HCT116 (cell line): ENCODE measurements around the gene HSPB7. TPM values are rescaled to one million over a fixed set of nuclear protein-coding genes. Genes with fewer than 3 reads are reported as not detected.

ENCODE experiments used
- ATAC-seq: fragments of 200-7000 bp; cut with Tn5 transposase; 2 replicates; pipeline ENCODE4 v1.9.1; 2020; ENCODE audit warnings: mild to moderate bottlenecking, moderate library complexity
- BruUV-seq: library from RNA; stranded (reverse); fragments of 400-500 nt; replicated peaks from 2 replicates; lab custom pipeline; 2021; lab: Mats Ljungman, UMichigan
- CTCF ChIA-PET: fragments of 300-600 bp; sonication (Branson Sonifier 250); formaldehyde crosslinking; loops from one replicate; lab custom pipeline; 2021; ENCODE audit warnings: antibody characterized with exemption; lab: Charles Lee
- POLR2A ChIA-PET: fragments of 300-600, 350-600 bp; sonication (Branson Sonifier 250); formaldehyde crosslinking; loops from one replicate; lab custom pipeline; 2021; ENCODE audit warnings: antibody characterized with exemption; lab: Charles Lee
- RAD21 ChIA-PET, 2 experiments: fragments of 300-600 bp; sonication (Branson Sonifier 250); formaldehyde crosslinking; loops; one replicate each; lab custom pipeline; 2023; ENCODE audit warnings: low total read pairs in 2 of 2; ENCODE audit not compliant: uncharacterized antibody in 2 of 2, unreplicated experiment in 2 of 2, low non-redundant PET in 1 of 2; lab: Charles Lee
- DNase-seq: peaks from one replicate; pipeline ENCODE4 v3.0.0-alpha.2; 2010; ENCODE audit warnings: low read depth, low spot score
- H2AFZ ChIP-seq: fragments of 200-600 bp; shearing (Covaris generic), sonication (generic); 2 replicates; pipeline ENCODE4 v1.6.1; 2017; ENCODE audit warnings: low read depth, mixed run types, mixed read lengths, antibody characterized with exemption, low read length; ENCODE audit not compliant: poor library complexity, severe bottlenecking
- H3K27ac ChIP-seq: 2 replicates; pipeline ENCODE4 v1.5.1; 2012; ENCODE audit warnings: low read depth, low read length
- H3K27me3 ChIP-seq: fragments of 200-600 bp; sonication (generic); 2 replicates; pipeline ENCODE4 v1.6.1; 2016; ENCODE audit warnings: mixed run types, low read length, mixed read lengths; ENCODE audit not compliant: insufficient read depth
- H3K36me3 ChIP-seq, 2 experiments: fragments of 200-500 bp in 1 of 2; fragments of 200-600 bp in 1 of 2; sonication (Bioruptor generic) in 1 of 2; sonication (generic) in 1 of 2; 2 replicates each; pipeline versions ENCODE4 v1.5.1 to v1.6.1; 2014 to 2016; ENCODE audit warnings: low read length in 2 of 2, inconsistent platforms in 1 of 2, mixed read lengths in 1 of 2, mixed run types in 1 of 2; ENCODE audit not compliant: insufficient read depth in 2 of 2, control insufficient read depth in 1 of 2
- H3K4me1 ChIP-seq, 2 experiments: fragments of 200-600 bp in 1 of 2; sonication (generic) in 1 of 2; 2 replicates each; pipeline versions ENCODE4 v1.5.1 to v1.6.1; 2012 to 2017; ENCODE audit warnings: low read length in 2 of 2, inconsistent platforms in 1 of 2, mild to moderate bottlenecking in 1 of 2, mixed read lengths in 1 of 2, mixed run types in 1 of 2, moderate library complexity in 1 of 2; ENCODE audit not compliant: insufficient read depth in 2 of 2, control insufficient read depth in 1 of 2
- H3K4me2 ChIP-seq: fragments of 200-600 bp; sonication (generic); 2 replicates; pipeline ENCODE4 v1.6.1; 2017; ENCODE audit warnings: mixed run types, low read length, mixed read lengths
- H3K4me3 ChIP-seq, 2 experiments: fragments of 200-600 bp in 1 of 2; sonication (generic) in 1 of 2; replicated peaks in 1 of 2; 2 replicates each; pipeline ENCODE4 v1.5.1; 2011 to 2016; ENCODE audit warnings: low read length in 2 of 2, control low read depth in 1 of 2, low read depth in 1 of 2, mild to moderate bottlenecking in 1 of 2, mixed read lengths in 1 of 2, mixed run types in 1 of 2
- H3K79me2 ChIP-seq: fragments of 200-600 bp; sonication (generic); 2 replicates; pipeline ENCODE4 v1.6.1; 2017; ENCODE audit warnings: mild to moderate bottlenecking, mixed run types, low read length, moderate library complexity, mixed read lengths; ENCODE audit not compliant: insufficient read depth
- H3K9ac ChIP-seq: fragments of 200-600 bp; sonication (generic); 2 replicates; pipeline ENCODE4 v1.6.1; 2016; ENCODE audit warnings: low read length, mixed read lengths
- H3K9me2 ChIP-seq: fragments of 200-600 bp; sonication (generic), shearing (Covaris generic); 2 replicates; pipeline ENCODE4 v1.6.1; 2017; ENCODE audit warnings: mixed run types, mild to moderate bottlenecking, moderate library complexity; ENCODE audit not compliant: insufficient read depth
- H3K9me3 ChIP-seq, 2 experiments: fragments of 200-500 bp in 1 of 2; fragments of 200-600 bp in 1 of 2; sonication (Bioruptor generic) in 1 of 2; sonication (generic) in 1 of 2; 2 replicates each; pipeline ENCODE4 v1.6.1; 2014 to 2017; ENCODE audit warnings: low read length in 2 of 2, mixed read lengths in 2 of 2, inconsistent platforms in 1 of 2, low read depth in 1 of 2, mild to moderate bottlenecking in 1 of 2, mixed run types in 1 of 2, moderate library complexity in 1 of 2; ENCODE audit not compliant: control insufficient read depth in 1 of 2, insufficient read depth in 1 of 2
- H4K20me1 ChIP-seq: fragments of 200-600 bp; sonication (generic), shearing (Covaris generic); 2 replicates; pipeline ENCODE4 v1.6.1; 2017; ENCODE audit warnings: mixed run types, mild to moderate bottlenecking, moderate library complexity; ENCODE audit not compliant: insufficient read depth
- ATF3 ChIP-seq: IDR thresholded peaks from 2 replicates; pipeline ENCODE4 v1.6.1; 2012
- ELF1 ChIP-seq: IDR thresholded peaks from 2 replicates; pipeline ENCODE4 v1.6.1; 2012; ENCODE audit warnings: low read depth, borderline replicate concordance
- JUND ChIP-seq: IDR thresholded peaks from 2 replicates; pipeline ENCODE4 v1.6.1; 2012
- MAX ChIP-seq: IDR thresholded peaks from 2 replicates; pipeline ENCODE4 v1.6.1; 2012
- POLR2AphosphoS5 ChIP-seq: IDR thresholded peaks from 2 replicates; pipeline ENCODE4 v1.6.1; 2011; ENCODE audit warnings: mild to moderate bottlenecking, low read depth, low read length, moderate library complexity
- SIN3A ChIP-seq: IDR thresholded peaks from 2 replicates; pipeline ENCODE4 v1.6.1; 2012; ENCODE audit warnings: low read depth
- TCF7L2 ChIP-seq: IDR thresholded peaks from 2 replicates; pipeline ENCODE4 v1.7.0; 2011; ENCODE audit warnings: borderline replicate concordance, inconsistent platforms; ENCODE audit not compliant: insufficient read depth, insufficient read length; ENCODE audit errors: extremely low read depth
- ZFX ChIP-seq: fragments of 450-650 bp; IDR thresholded peaks from 2 replicates; pipeline ENCODE4 v1.6.1; 2017
- ZNF274 ChIP-seq: fragments of 200-500 bp; sonication (Bioruptor generic); IDR thresholded peaks from 2 replicates; pipeline ENCODE4 v1.6.1; 2014; ENCODE audit warnings: mild to moderate bottlenecking, low read depth, low read length, inconsistent platforms
- intact Hi-C: fragments of 100-400 bp; cut with micrococcal nuclease; formaldehyde crosslinking; loops from 2 replicates; pipeline ENCODE4 v1.10.0; 2022
- total RNA-seq: library from RNA; stranded (reverse); gene quantifications from one replicate; pipeline ENCODE4 v1.2.1, GENCODE V29; 2021; ENCODE audit not compliant: unreplicated experiment
- TF ChIP-seq, protein P1 (sequence below), 3 experiments: fragments of 200-600 bp in 1 of 3; sonication (generic) in 1 of 3; IDR thresholded peaks in 2 of 3; conservative IDR thresholded peaks in 1 of 3; 2 replicates each; pipeline ENCODE4 v1.5.1; 2012 to 2017; ENCODE audit warnings: low read depth in 2 of 3, low read length in 2 of 3, antibody characterized with exemption in 1 of 3, borderline replicate concordance in 1 of 3, control low read depth in 1 of 3, mild to moderate bottlenecking in 1 of 3, mixed read lengths in 1 of 3, mixed run types in 1 of 3, moderate library complexity in 1 of 3; ENCODE audit not compliant: insufficient read depth in 1 of 3
- TF ChIP-seq, protein P2 (sequence below): IDR thresholded peaks from 2 replicates; pipeline ENCODE4 v1.6.1; 2012; ENCODE audit warnings: low read depth

HSPB7 gene
- total RNA-seq, 1 experiment from 2014 or later, result 0.27 TPM

GRCh38 chr1:15965228-15965767, 52.5 kb downstream of the HSPB7 start:
- Histone ChIP-seq H3K4me1 (no peaks in the 10 kb centered on the region), H4K20me1 (no peaks in the 10 kb centered on the region), H3K4me2 (no peak overlapping the region), H3K9me2 (no peaks in the 10 kb centered on the region)
- CTCF ChIA-PET, result no interaction called here
- TF ChIP-seq ZFX (no peak), POLR2AphosphoS5 (no peak), ATF3 (no peak), MAX (no peak), TCF7L2 (no peak), ZNF274 (no peak), JUND (no peak), SIN3A (no peak), ELF1 (no peak)
- TF ChIP-seq, protein P1, sequence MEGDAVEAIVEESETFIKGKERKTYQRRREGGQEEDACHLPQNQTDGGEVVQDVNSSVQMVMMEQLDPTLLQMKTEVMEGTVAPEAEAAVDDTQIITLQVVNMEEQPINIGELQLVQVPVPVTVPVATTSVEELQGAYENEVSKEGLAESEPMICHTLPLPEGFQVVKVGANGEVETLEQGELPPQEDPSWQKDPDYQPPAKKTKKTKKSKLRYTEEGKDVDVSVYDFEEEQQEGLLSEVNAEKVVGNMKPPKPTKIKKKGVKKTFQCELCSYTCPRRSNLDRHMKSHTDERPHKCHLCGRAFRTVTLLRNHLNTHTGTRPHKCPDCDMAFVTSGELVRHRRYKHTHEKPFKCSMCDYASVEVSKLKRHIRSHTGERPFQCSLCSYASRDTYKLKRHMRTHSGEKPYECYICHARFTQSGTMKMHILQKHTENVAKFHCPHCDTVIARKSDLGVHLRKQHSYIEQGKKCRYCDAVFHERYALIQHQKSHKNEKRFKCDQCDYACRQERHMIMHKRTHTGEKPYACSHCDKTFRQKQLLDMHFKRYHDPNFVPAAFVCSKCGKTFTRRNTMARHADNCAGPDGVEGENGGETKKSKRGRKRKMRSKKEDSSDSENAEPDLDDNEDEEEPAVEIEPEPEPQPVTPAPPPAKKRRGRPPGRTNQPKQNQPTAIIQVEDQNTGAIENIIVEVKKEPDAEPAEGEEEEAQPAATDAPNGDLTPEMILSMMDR (IDR thresholded peaks at IDR 0.05 in 2 of 3, conservative IDR thresholded peaks at IDR 0.05 in 1 of 3; ENCODE audit: borderline replicate concordance in 1 of 3, insufficient read depth in 1 of 3, low read depth in 2 of 3, low read length in 2 of 3), result no peak
- TF ChIP-seq, protein P2, sequence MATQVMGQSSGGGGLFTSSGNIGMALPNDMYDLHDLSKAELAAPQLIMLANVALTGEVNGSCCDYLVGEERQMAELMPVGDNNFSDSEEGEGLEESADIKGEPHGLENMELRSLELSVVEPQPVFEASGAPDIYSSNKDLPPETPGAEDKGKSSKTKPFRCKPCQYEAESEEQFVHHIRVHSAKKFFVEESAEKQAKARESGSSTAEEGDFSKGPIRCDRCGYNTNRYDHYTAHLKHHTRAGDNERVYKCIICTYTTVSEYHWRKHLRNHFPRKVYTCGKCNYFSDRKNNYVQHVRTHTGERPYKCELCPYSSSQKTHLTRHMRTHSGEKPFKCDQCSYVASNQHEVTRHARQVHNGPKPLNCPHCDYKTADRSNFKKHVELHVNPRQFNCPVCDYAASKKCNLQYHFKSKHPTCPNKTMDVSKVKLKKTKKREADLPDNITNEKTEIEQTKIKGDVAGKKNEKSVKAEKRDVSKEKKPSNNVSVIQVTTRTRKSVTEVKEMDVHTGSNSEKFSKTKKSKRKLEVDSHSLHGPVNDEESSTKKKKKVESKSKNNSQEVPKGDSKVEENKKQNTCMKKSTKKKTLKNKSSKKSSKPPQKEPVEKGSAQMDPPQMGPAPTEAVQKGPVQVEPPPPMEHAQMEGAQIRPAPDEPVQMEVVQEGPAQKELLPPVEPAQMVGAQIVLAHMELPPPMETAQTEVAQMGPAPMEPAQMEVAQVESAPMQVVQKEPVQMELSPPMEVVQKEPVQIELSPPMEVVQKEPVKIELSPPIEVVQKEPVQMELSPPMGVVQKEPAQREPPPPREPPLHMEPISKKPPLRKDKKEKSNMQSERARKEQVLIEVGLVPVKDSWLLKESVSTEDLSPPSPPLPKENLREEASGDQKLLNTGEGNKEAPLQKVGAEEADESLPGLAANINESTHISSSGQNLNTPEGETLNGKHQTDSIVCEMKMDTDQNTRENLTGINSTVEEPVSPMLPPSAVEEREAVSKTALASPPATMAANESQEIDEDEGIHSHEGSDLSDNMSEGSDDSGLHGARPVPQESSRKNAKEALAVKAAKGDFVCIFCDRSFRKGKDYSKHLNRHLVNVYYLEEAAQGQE, result no peak
- TF ChIP-seq, all 23 proteins: peak for 0
- Histone ChIP-seq H3K9ac (no peak overlapping the region), H2AFZ (no peak overlapping the region), H3K36me3 (peaks cover 0 to 11% of the 10 kb centered on the region in 2 experiments; a peak in 1 of 4 replicates), H3K27me3 (no peaks in the 10 kb centered on the region), H3K79me2 (peaks cover 55% of the 10 kb centered on the region), H3K27ac (no peak overlapping the region), H3K4me3 (no peak overlapping the region), H3K9me3 (peaks cover 0 to 4% of the 10 kb centered on the region in 2 experiments; a peak in 1 of 4 replicates)
- BruUV-seq, result no TSS peak
- ChIA-PET RAD21 (no interaction called here), POLR2A (no interaction called here)
- ATAC-seq (no peak), DNase-seq (no peak)
- intact Hi-C loops, result no loop called here

Other genes with a start within 250 kb of the HSPB7 start
- 2.5 TPM for gene UQCRHL, start 210.4 kb downstream of the HSPB7 start, total RNA-seq
- 58.6 TPM for gene SPEN, start 170.3 kb downstream of the HSPB7 start, total RNA-seq
- gene ZBTB17, start 41.9 kb downstream of the HSPB7 start, total RNA-seq, result 31.6 TPM
- gene SRARP, start 13.8 kb downstream of the HSPB7 start, total RNA-seq, result not detected
- 0.10 TPM for gene CLCNKA, start 4.0 kb upstream of the HSPB7 start, total RNA-seq
- gene CLCNKB, start 25.7 kb upstream of the HSPB7 start, total RNA-seq, result 0.81 TPM
- gene FAM131C, start 55.6 kb upstream of the HSPB7 start, total RNA-seq, result 11.6 TPM
- 164 TPM for gene EPHA2, start 138.0 kb upstream of the HSPB7 start, total RNA-seq
- 59.7 TPM for gene ARHGEF19, start 194.6 kb upstream of the HSPB7 start, total RNA-seq
- gene CPLANE2, start 219.1 kb upstream of the HSPB7 start, total RNA-seq, result 8.1 TPM